ENCODE data around the gene FHIP1A.
"Not testable (repeated sequence)": the region's sequence is repeated elsewhere in the genome, so short reads cannot be mapped to it uniquely, and the experiment has no call there.

The FHIP1A gene

GRCh38 chr4:151401739-151402138 lies 7.2 kb upstream of the FHIP1A start:
- DNase-seq (ENCODE audit: insufficient read length, low spot score) (no peak), FAIRE-seq (no peak)
- TF ChIP-seq SPI1 (IDR thresholded peaks at IDR 0.05; ENCODE audit: low read depth, low read length) (no peak), TAF1 (IDR thresholded peaks at IDR 0.05; ENCODE audit: low read depth, low read length) (no peak), POLR2AphosphoS5 (IDR thresholded peaks at IDR 0.05; ENCODE audit: low read depth, low read length) (no peak), POLR2A (IDR thresholded peaks at IDR 0.05; ENCODE audit: low read depth, low read length) (no peak), POU2F2 (IDR thresholded peaks at IDR 0.05; ENCODE audit: low read depth, low read length) (no peak)

DNA sequence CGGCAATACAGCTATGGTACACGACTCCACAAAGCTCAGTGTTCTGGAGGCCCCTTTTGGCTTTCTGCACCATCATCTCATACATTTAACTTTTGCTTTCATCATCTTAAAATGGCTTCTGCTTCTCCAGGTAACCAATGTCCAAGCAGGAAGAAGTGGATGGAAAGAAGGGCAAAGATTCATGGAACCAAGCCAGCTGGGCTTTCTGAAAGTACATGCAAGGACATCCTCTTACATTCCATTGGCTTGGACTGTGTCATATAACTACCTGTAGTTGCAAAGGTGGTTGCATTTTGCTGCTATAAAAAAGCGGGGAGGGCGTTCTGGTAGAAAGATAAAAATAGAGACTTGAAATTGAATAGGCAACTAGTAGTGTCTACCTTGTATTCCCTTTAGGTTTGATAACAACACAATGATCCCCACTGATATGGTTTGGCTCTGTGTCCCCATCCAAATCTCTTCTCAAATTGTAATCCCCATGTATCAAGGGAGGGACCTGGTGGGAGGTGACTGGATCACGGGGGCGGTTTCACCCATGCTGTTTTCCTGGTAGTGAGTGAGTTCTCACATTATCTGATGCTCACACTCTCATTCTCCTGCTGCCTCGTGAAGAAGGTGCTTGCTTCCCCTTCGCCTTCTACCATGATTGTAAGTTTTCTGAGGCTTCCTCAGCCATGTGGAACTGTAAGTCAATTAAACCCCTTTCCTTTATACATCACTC lies 6.7 kb upstream of the FHIP1A start:
- no peak for TF ChIP-seq PAX5 (IDR thresholded peaks at IDR 0.05; ENCODE audit: insufficient read depth, low read length, severe bottlenecking)
- no peak for TF ChIP-seq POLR2A (IDR thresholded peaks at IDR 0.05; ENCODE audit: low read depth, low read length)
- TF ChIP-seq POU2F2 (IDR thresholded peaks at IDR 0.05; ENCODE audit: low read depth, low read length): no peak
- TF ChIP-seq SPI1 (IDR thresholded peaks at IDR 0.05; ENCODE audit: low read depth, low read length): no peak
- TF ChIP-seq TAF1 (IDR thresholded peaks at IDR 0.05; ENCODE audit: low read depth, low read length): no peak
- TF ChIP-seq POLR2AphosphoS5 (IDR thresholded peaks at IDR 0.05; ENCODE audit: low read depth, low read length): no peak
- no peak for FAIRE-seq
- DNase-seq (ENCODE audit: insufficient read length, low spot score): no peak

- no peak for FAIRE-seq
- no peak for DNase-seq (ENCODE audit: insufficient read length, low spot score)
- peak; percentile 18; the same call in 1 of the 2 replicates for TF ChIP-seq SPI1 (IDR thresholded peaks at IDR 0.05; ENCODE audit: low read depth, low read length)
- no peak for TF ChIP-seq POU2F2 (IDR thresholded peaks at IDR 0.05; ENCODE audit: low read depth, low read length)
These were observed 5.3 kb upstream of the FHIP1A start for GRCh38 chr4:151403656-151404055.

DNA sequence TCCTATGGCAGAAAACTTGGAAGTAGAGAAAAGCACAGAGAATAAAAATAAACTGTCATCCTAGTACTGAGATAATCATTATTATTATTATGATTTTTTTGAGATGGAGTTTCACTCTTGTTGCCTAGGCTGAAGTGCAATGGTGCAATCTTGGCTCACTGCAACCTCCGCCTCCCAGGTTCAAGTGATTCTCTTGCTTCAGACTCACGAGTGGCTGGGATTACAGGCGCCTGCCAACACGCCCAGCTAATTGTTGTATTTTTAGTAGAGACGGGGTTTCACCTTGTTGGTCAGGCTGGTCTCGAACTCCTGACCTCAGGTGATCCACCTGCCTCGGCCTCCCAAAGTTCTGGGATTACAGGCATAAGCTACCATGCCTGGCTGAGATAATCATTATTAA lies 4.2 kb upstream of the FHIP1A start:
- not testable (repeated sequence) for FAIRE-seq; DNase-seq (ENCODE audit: insufficient read length, low spot score)

DNA sequence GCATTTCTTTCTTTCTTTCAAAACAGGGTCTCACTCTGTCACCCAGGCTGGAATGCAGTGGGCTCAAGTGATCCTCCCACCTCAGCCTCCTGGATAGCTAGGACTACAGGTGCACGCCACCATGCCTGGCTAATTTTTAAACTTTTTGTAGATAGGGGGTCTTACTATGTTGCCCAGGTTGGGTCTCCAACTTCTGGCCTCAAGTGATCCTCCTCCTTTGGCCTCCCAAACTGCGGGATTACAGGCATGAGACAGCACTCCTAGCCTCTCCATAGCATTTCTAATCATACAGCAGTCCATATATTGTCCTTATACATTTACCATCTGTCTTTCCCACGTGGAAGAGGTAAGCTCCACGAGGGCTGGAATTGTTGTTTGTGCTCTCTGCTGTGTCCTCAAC lies 2.0 kb upstream of the FHIP1A start:
- FAIRE-seq (no peak), DNase-seq (ENCODE audit: insufficient read length, low spot score) (no peak)
- TF ChIP-seq TAF1 (IDR thresholded peaks at IDR 0.05; ENCODE audit: low read depth, low read length) (no peak), PAX5 (IDR thresholded peaks at IDR 0.05; ENCODE audit: insufficient read depth, low read length, severe bottlenecking) (no peak), POLR2AphosphoS5 (IDR thresholded peaks at IDR 0.05; ENCODE audit: low read depth, low read length) (no peak), POLR2A (IDR thresholded peaks at IDR 0.05; ENCODE audit: low read depth, low read length) (no peak), POU2F2 (IDR thresholded peaks at IDR 0.05; ENCODE audit: low read depth, low read length) (no peak), SPI1 (IDR thresholded peaks at IDR 0.05; ENCODE audit: low read depth, low read length) (no peak)

DNA sequence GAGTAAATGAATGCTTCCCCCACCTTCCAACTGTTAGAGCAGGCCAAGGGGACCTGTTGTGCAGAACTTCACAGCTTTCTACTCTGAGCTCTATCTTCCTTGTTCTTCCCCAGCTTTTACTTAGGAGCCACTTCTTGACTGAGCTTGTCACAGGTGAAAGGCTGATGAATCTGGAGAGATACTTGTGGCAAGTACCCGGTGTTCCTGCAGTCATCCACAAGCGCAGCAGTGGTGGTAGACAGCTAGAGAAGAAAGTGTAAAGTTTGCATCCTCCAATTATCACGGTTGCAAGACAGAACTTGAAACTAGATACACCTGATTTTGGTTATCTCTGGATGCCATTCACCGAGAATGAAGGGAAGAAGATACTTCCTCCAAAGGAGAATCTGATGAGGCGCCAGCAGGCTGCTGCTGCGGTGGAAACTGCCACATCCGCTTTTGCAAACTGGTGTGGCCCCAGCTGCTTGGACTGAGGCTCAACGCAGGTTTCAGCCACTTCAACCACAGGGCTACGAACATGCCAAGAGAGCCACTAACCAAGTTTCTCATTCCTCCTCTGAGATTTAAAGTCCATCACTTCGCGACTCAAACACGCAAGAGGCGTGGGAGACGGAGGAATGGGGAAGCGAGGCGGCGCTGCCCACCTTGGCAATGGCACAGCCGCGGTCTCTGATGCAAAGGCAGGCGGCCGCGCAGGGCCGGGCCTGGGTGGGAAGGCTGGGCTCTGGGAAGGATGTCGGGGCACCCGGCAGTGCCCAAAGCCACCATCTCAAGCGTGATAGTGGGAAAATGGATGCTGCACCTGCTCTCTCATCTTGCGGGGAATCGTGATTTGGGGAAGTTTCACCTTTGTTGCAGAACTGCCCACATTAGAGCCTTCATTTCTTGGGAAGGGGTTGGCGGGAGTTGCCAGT lies 1.3 kb upstream of the FHIP1A start:
- FAIRE-seq (peak; percentile 92), DNase-seq (ENCODE audit: insufficient read length, low spot score) (peak; percentile 64)
- TF ChIP-seq POU2F2 (IDR thresholded peaks at IDR 0.05; ENCODE audit: low read depth, low read length): 0 out of 2 replicates have a peak, but pooled peaks have one; percentile 16
- TF ChIP-seq SPI1 (IDR thresholded peaks at IDR 0.05; ENCODE audit: low read depth, low read length): peak; percentile 87
- no peak for TF ChIP-seq PAX5 (IDR thresholded peaks at IDR 0.05; ENCODE audit: insufficient read depth, low read length, severe bottlenecking)

- no peak for TF ChIP-seq POU2F2 (IDR thresholded peaks at IDR 0.05; ENCODE audit: low read depth, low read length)
- no peak for TF ChIP-seq SPI1 (IDR thresholded peaks at IDR 0.05; ENCODE audit: low read depth, low read length)
- TF ChIP-seq TAF1 (IDR thresholded peaks at IDR 0.05; ENCODE audit: low read depth, low read length): no peak
- TF ChIP-seq PAX5 (IDR thresholded peaks at IDR 0.05; ENCODE audit: insufficient read depth, low read length, severe bottlenecking): no peak
- no peak for TF ChIP-seq POLR2AphosphoS5 (IDR thresholded peaks at IDR 0.05; ENCODE audit: low read depth, low read length)
- FAIRE-seq: no peak
- no peak for DNase-seq (ENCODE audit: insufficient read length, low spot score)
These were observed 671 bp upstream of the FHIP1A start for GRCh38 chr4:151408380-151408629.

DNA sequence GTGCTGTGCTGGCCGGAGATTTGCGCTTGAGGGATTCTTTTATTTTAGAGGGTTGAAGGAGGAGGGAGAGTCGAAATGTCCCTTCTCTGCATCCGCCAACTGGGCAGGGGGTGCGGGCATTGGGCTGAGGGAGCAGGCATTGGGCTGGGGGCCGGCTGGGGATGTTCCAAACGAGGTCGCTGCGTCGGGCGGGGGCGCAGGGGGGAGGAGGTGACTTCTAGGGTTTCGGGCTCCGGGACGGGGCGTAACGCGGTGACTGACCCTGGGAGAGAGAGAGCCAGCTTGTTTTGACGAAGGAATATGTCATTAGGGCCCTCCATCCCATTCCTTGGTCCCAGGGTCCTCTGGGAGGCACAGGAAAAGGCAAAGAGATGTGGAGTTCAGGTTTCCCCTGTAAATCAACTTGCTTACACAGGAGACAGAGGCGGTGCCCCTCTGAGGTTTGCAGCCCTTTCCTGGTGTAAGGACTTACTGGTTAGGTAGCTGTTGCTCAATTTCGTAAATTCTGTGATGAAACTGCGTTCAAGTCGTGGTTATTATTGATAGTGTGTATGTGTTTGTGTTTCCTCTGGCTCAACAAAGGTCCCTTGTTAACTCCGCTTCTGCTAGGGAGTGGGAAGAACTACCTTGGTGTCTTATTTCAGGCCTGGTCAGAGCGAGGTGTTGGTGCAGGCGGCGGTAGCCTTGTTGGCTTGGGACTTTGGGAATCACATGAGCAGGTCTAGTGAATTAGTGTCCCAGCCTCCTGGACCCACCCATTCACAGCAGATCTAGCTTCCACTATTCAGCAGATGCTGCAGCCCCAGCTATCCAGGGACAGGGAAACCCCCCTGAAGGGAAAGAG lies 716 bp downstream of the FHIP1A start:
- no peak for FAIRE-seq
- DNase-seq (ENCODE audit: insufficient read length, low spot score): no peak
- TF ChIP-seq POU2F2 (IDR thresholded peaks at IDR 0.05; ENCODE audit: low read depth, low read length) (no peak), POLR2A (IDR thresholded peaks at IDR 0.05; ENCODE audit: low read depth, low read length) (no peak), POLR2AphosphoS5 (IDR thresholded peaks at IDR 0.05; ENCODE audit: low read depth, low read length) (no peak), PAX5 (IDR thresholded peaks at IDR 0.05; ENCODE audit: insufficient read depth, low read length, severe bottlenecking) (no peak), TAF1 (IDR thresholded peaks at IDR 0.05; ENCODE audit: low read depth, low read length) (no peak), SPI1 (IDR thresholded peaks at IDR 0.05; ENCODE audit: low read depth, low read length) (no peak)

GRCh38 chr4:151415978-151416377 lies 7.0 kb downstream of the FHIP1A start:
- no peak for DNase-seq (ENCODE audit: insufficient read length, low spot score)
- no peak for TF ChIP-seq POU2F2 (IDR thresholded peaks at IDR 0.05; ENCODE audit: low read depth, low read length)
- TF ChIP-seq TAF1 (IDR thresholded peaks at IDR 0.05; ENCODE audit: low read depth, low read length): no peak
- TF ChIP-seq POLR2A (IDR thresholded peaks at IDR 0.05; ENCODE audit: low read depth, low read length): no peak
- no peak for TF ChIP-seq POLR2AphosphoS5 (IDR thresholded peaks at IDR 0.05; ENCODE audit: low read depth, low read length)
- FAIRE-seq: no peak

DNA sequence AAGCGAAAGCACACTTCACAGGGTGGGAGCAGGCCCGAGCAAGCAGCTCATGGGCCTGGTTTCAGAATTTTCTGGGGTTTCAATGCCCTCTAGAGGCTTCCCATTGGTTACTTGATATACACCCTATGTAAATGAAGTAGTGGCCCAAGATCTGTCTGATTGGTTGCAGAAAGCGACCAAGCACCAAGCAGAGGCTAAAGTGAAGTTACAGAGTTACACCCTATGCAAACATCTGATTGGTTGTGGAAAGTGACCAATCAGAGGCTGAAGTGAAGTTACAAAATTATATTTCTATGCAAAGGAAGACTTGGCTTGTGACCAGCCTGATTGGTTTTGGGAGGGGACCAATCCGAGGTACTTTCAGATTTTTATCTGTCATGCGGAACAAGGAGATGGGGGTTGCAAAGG lies 8.2 kb downstream of the FHIP1A start:
- no peak for FAIRE-seq
- DNase-seq (ENCODE audit: insufficient read length, low spot score): no peak
- TF ChIP-seq TAF1 (IDR thresholded peaks at IDR 0.05; ENCODE audit: low read depth, low read length) (no peak), POU2F2 (IDR thresholded peaks at IDR 0.05; ENCODE audit: low read depth, low read length) (no peak), POLR2AphosphoS5 (IDR thresholded peaks at IDR 0.05; ENCODE audit: low read depth, low read length) (no peak), POLR2A (IDR thresholded peaks at IDR 0.05; ENCODE audit: low read depth, low read length) (no peak), SPI1 (IDR thresholded peaks at IDR 0.05; ENCODE audit: low read depth, low read length) (no peak), PAX5 (IDR thresholded peaks at IDR 0.05; ENCODE audit: insufficient read depth, low read length, severe bottlenecking) (no peak)
